Stimulated activated CD8-positive, alpha-beta memory T cell treated with anti-CD3 and anti-CD28 coated beads, Interleukin-12 subunit alpha, Interleukin-12 subunit beta, amount 100 ng/mL, for 24 hours (primary cell): ENCODE results near the gene DEFB132.

Source experiments
- DNase-seq: peaks from one replicate; pipeline ENCODE4 v3.0.0-alpha.2; 2020; ENCODE audit errors: extremely low read depth

The DEFB132 gene

DNA sequence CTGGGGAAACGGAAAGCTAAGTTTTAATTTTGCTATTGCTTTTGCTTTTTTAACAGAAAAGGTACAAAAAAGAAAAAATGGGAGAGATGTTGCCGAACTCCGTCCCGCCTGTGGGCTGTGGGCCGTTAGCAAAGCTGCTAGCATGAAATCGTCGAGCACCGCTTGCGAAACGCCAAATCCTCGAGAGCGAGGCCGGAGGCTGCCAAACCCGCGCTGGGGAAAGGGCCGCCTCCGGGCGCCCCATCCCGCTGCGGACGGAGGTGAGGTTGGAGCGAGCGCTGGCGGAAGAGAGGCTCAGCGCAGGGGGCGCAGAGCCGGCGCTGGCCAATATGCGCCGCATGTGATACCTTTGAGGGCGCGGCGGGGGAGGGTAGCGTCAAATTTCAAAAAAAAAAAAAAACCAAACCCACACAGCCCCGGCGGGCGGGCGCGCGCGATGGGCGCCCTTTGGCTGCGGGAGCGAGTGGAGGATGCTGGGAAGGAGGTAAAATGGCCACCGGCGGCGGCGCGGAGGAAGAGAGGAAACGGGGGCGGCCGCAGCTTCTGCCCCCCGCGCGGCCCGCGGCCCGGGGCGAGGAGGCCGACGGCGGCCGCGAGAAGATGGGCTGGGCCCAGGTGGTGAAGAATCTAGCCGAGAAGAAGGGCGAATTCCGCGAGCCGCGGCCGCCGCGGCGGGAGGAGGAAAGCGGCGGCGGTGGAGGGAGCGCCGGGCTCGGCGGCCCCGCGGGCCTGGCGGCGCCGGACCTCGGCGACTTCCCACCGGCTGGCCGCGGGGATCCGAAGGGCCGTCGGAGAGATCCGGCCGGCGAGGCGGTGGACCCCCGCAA lies 39.8 kb downstream of the DEFB132 start, which contains the start of gene ZCCHC3:
Gene ZCCHC3, plus strand, starts transcription at position 473 of the 827 bp plus-strand sequence. Its CDS starts 17 bp downstream, at position 490.
- DNase-seq, result peak; percentile 63

DNA sequence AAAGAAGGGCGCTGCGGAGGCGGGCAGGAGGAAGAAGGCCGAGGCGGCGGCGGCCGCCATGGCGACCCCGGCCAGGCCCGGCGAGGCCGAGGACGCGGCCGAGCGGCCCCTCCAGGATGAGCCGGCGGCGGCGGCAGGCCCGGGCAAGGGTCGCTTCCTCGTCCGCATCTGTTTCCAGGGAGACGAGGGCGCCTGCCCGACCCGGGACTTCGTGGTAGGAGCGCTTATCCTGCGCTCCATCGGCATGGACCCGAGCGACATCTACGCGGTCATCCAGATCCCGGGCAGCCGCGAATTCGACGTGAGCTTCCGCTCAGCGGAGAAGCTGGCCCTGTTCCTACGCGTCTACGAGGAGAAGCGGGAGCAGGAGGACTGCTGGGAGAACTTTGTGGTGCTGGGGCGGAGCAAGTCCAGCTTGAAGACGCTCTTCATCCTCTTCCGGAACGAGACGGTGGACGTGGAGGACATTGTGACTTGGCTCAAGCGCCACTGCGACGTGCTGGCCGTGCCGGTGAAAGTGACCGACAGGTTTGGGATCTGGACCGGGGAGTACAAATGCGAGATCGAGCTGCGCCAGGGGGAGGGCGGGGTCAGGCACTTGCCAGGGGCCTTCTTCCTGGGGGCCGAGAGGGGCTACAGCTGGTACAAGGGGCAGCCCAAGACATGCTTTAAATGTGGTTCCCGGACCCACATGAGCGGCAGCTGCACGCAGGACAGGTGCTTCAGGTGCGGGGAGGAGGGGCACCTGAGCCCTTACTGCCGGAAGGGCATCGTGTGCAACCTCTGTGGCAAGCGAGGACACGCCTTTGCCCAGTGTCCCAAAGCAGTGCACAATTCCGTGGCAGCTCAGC lies 40.6 kb downstream of the DEFB132 start:
- no peak for DNase-seq

DNA sequence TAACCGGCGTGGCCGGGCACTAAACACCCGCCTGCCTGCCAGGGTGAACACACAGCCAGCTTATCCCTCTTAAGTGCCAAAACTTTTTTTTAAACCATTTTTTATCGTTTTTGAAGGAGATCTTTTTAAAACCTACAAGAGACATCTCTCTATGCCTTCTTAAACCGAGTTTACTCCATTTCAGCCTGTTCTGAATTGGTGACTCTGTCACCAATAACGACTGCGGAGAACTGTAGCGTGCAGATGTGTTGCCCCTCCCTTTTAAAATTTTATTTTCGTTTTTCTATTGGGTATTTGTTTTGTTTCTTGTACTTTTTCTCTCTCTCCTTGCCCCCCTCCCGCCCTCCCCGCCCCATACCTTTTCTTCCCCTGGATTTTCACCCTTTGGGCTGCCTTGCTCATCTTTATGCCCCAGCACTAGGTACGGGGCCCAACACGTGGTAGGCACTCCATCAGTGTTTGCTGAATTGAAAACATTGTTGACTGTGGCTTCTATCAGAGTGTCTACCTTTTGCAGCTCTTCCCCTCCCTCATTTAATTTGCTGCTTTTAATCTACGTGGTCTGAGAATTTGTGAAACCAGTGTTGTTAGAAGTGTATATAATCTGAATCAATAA lies 41.4 kb downstream of the DEFB132 start:
- DNase-seq, result no peak

DNA sequence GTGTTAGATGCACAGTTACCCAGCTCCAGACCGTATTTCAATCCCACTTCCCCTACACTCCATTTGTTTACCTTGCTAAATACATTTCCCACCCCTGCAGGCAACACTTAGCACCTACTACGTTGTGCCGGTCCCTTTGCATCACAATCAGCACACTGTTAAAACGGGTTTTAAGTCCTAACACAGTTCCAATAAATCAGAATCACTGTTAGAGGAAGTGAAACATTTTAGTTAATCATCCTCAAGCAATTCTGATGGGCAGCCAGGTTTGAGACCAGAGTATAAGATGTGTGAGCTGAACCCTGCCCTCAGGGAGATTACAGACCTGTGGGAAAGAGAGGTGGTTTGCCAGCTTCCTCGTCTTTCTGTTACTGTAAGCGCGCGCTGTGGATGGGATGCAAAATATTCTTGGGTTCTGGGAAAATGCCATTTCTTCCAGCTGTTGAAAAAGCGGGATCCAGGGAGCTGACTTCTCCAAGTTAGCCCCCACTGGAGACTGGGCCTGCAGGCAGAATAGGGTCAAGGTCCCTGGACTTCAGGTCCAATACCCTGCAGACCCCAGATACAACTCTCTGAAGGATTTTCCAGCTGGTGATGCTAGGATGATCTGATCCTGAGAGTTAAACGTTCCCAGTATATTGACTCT lies 42.9 kb downstream of the DEFB132 start:
- no peak for DNase-seq

DNA sequence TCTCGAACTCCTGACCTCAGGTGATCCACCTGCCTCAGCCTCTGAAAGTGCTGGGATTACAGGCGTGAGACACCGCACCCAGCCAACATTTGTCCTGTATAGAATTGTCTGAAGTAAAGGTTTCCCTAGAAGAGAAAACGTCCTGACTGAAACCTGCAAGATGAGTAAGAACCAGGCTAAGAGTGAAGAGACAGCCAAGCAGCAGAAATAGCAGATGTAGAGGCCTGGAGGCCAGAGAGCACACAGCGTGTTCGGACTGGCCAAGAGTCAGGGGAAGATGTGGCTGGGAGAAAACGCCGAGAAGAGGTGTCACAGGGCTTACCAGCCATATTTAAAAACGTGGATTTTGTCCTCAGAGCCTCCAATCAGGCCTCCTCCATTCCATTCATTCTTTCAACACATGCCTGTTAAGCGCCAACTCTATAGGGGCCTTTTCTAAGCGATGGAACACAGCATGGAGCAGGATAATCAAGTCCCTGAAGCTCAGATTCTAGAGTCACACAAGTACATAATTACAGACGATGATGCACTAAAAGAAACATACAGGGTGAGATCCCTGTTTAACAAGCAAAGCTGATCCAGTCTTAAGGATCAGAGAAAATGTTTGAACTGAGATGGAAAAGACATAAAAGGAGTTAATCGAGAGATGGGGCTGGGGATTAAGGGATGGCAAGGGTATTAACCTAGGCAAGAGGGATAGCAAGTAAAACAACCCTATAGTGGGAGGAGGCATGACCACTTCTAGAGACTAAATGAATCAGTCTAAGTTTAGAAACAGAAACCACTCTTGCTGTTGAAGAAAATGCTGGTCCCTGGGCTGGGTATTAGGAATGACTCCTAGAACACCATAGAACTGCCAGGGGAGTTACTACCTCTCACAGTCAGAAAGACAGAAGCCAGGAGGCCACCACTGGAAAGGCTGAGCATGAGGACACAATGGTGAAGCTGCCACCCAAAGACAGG lies 44.6 kb downstream of the DEFB132 start:
- DNase-seq, result no peak

DNA sequence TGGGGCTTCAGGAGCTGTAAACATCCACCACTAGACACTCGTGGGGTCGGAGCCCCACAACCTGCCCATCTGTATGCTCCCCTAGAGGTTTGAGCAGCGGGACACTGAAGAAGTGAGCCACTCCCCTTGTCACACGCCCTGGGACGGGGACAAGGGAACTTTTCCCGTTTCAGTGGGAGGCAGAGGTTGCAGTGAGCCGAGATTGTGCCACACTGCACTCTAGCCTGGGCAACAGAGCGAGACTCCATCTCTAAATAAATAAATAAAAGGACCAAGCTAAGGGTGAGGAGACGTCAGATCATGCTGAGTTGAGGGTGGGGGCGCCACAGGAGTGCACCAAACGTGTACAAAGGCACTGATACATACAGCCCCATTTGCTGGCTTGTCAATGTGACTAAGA lies 48.2 kb downstream of the DEFB132 start:
- no peak for DNase-seq

DNA sequence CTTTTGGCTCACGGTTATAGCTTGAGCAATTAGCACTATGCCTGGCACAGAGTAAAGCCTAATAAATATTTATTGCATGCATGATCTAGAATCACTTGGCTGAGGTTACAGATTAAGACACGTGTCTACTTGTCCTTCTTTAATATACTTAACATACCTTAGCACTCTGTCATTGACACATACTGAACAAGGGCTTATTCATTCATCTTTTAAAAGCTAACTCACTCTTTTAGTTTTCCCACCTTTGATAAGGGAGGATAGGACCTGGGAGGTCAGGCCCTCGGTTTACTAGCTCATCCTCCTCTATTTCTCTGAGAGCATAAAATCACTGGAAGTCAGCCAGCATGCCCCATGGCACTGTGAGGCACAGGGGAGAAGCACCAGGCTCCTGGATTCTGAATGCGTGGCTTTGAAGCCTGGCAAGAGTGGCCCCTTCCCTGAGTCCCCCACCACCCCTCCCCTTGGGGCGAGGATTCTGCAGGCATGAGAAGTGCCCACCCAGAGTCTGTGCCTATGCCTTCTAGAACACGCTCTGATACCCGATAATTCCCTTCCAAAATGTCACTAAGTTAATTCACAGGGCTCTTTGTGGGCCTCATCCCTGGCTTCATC lies 51.0 kb downstream of the DEFB132 start:
- no peak for DNase-seq

DNA sequence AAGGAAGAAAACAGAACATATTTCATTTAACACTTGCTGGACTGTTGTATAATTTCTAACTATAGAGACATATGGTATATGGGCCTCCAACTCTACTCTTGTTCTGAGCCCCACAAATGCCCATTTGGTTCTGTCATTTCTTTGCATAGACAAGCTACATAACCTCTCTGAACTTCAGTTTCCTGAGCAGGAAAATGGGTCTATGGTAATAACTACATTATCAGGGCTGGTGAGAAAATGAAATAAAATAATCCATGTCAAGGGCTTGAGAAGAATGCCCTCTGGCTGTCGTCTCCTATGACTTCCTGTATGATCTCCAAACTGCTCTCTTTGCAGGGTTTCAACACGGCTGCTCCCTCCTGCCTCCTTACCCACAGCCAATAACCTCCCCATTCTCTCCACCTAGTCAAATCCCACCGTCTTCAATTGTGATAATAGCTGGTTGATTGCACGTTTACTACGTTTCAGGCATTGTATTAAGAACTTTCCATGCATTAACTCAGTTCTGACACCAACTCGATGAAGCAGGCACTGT lies 51.8 kb downstream of the DEFB132 start:
- no peak for DNase-seq

DNA sequence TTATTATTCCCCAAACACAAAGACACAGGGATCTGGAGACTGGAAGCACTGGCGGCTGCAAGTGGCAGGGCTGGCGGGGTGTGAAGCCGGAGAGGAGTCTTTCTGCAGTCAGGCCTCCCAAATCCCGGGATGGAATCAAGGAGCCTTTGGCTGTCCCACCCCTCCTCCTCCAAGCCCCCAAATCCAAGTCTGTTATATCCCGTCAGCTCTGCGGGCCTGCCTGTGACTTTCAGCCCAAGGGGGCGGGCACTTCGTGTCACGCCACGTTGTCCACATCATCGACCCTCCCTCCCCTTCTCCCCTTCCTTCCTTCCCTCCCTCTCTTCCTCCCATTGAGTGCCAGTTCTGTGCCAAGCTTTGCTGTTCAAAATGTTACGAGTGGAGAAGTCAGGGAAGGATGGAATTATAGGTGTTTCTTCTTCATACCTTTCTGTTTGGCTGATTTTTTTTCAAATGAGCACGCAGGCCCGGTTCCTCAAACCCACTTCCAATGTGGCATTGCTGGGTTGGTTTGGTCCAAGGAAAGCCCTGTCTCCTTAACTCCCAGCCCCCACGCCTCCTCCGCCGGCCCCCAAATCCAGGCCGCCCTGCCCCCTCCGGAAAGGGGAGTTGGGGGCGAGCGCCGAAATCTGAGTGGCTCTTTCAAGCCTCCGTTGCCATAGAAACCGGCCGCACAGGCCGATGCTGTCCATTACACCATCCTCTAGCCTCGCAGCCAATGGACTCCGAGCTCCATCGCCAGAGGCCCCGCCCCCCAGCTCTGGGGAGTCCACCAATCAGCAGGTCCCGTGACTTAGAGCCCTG lies 52.5 kb downstream of the DEFB132 start:
- peak; percentile 63 for DNase-seq

DNA sequence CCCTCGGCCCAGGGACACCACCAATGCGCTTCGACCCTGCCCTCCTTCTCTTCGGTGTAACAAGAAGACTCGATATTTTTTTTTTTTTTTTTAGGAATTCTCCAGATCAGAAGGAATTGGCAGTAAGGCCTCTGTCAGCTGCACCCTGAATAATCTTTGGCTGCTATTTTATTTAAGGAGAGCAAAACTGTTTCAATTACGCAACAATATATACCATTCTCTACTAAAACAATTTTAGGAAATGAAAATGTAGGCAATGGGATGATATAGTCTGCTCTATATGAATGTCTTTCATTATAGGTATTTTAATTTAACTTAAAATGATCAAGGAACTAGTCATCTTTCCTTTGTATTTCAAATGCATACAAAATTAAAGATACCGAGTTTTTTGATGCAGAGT lies 53.1 kb downstream of the DEFB132 start:
- DNase-seq, result no peak
